ENCODE results near the gene PRXL2A.

DNA sequence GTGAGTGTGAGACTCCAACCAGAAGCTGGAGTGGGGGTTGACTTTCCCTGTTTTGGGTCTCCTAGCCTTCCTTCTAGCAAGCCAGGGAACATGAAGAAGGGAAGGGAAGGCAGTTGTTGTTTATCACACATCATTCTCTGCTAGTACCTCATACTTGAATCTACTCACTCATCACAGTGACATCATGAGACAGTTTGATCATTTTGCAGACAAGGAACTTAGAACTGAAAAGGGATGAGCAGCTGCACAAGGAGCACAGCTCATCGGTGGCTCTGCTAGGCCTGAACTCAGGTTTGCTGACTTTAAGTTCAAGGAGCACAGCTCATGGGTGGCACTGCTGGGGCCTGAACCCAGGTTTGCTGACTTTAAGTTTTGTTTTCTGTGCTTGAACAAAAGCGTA, 19.2 kb downstream of the PRXL2A start:
- no peak for TF ChIP-seq EZH2phosphoT487 (IDR thresholded peaks at IDR 0.05; ENCODE audit: borderline replicate concordance, low read depth)
- TF ChIP-seq GABPA (IDR thresholded peaks at IDR 0.05; ENCODE audit: low read depth), result no peak
- TF ChIP-seq TCF12 (IDR thresholded peaks at IDR 0.05), result no peak
- TF ChIP-seq, protein P1, sequence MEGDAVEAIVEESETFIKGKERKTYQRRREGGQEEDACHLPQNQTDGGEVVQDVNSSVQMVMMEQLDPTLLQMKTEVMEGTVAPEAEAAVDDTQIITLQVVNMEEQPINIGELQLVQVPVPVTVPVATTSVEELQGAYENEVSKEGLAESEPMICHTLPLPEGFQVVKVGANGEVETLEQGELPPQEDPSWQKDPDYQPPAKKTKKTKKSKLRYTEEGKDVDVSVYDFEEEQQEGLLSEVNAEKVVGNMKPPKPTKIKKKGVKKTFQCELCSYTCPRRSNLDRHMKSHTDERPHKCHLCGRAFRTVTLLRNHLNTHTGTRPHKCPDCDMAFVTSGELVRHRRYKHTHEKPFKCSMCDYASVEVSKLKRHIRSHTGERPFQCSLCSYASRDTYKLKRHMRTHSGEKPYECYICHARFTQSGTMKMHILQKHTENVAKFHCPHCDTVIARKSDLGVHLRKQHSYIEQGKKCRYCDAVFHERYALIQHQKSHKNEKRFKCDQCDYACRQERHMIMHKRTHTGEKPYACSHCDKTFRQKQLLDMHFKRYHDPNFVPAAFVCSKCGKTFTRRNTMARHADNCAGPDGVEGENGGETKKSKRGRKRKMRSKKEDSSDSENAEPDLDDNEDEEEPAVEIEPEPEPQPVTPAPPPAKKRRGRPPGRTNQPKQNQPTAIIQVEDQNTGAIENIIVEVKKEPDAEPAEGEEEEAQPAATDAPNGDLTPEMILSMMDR (IDR thresholded peaks at IDR 0.05), result no peak
- no peak for TF ChIP-seq TEAD4 (IDR thresholded peaks at IDR 0.05; ENCODE audit: borderline replicate concordance, insufficient read depth)

Data from SK-N-SH (cell line).